Activated CD4-positive, alpha-beta T cell treated with anti-CD3 and anti-CD28 coated beads for 36 hours (primary cell): Measurements from ENCODE around the gene RPTOR. TPM values are rescaled to one million over a fixed set of nuclear protein-coding genes. Genes with fewer than 3 reads are reported as not detected.

Experiments
- ATAC-seq: fragments of 200-7000 bp; cut with Tn5 transposase; one replicate; pipeline ENCODE4 v1.10.0; 2021; ENCODE audit warnings: mild to moderate bottlenecking, moderate library complexity
- CTCF ChIA-PET: fragments of 350-600 bp; sonication (Branson Sonifier 250); formaldehyde crosslinking; loops from one replicate; lab custom pipeline; 2021; ENCODE audit warnings: antibody characterized with exemption; lab: Charles Lee
- POLR2A ChIA-PET: fragments of 350-600 bp; sonication (Branson Sonifier 250); formaldehyde crosslinking; loops from one replicate; lab custom pipeline; 2021; ENCODE audit warnings: antibody characterized with exemption, inconsistent platforms; lab: Charles Lee
- DNase-seq: peaks from one replicate; pipeline ENCODE4 v3.0.0-alpha.2; 2020
- H3K27ac Mint-ChIP-seq: one replicate; pipeline ENCODE4 v1.8.0; 2021; ENCODE audit warnings: mixed read lengths
- H3K27me3 Mint-ChIP-seq: one replicate; pipeline ENCODE4 v1.8.0; 2021; ENCODE audit warnings: mixed read lengths
- H3K36me3 Mint-ChIP-seq: one replicate; pipeline ENCODE4 v1.8.0; 2021; ENCODE audit warnings: low read depth, mixed read lengths
- H3K4me1 Mint-ChIP-seq: one replicate; pipeline ENCODE4 v1.8.0; 2021; ENCODE audit warnings: mixed read lengths
- H3K4me3 Mint-ChIP-seq: one replicate; pipeline ENCODE4 v1.8.0; 2021; ENCODE audit warnings: mild to moderate bottlenecking, moderate library complexity, mixed read lengths
- H3K9me3 Mint-ChIP-seq: one replicate; pipeline ENCODE4 v1.8.0; 2021; ENCODE audit warnings: low read depth, mixed read lengths
- intact Hi-C, 2 experiments: fragments of 100-400 bp; cut with DNase I in 1 of 2; cut with micrococcal nuclease in 1 of 2; formaldehyde crosslinking; loops; one replicate each; pipeline versions ENCODE4 v1.14.2 to v1.15.1; 2022 to 2024; cut with DNase I, micrococcal nuclease
- total RNA-seq, 2 experiments: library from RNA; stranded (reverse); gene quantifications; one replicate each; pipeline ENCODE4 v1.2.3, GENCODE V29; 2021

RPTOR gene
- total RNA-seq, 2 experiments from 2014 or later, result 48.6 to 58.1 TPM

GRCh38 chr17:80780381-80781198 lies 236.0 kb downstream of the RPTOR start:
- ChIA-PET POLR2A (interaction anchor here (0.5 kb wide), 1 partner anchor 13 kb away, joined by 3 read pairs; no protein-coding TSS in a partner anchor), CTCF (interaction anchor here (0.7 to 1.8 kb wide), 4 partner anchors 11 to 305 kb away, joined by 3 to 5 read pairs (median 4); no protein-coding TSS in a partner anchor)
- DNase-seq, result peak; percentile 60
- Mint-ChIP-seq H3K27ac (peak overlapping the region; percentile 95), H3K4me3 (peak overlapping the region; percentile 29), H3K4me1 (peaks cover 80% of the 10 kb centered on the region), H3K36me3 (peaks cover 39% of the 10 kb centered on the region), H3K27me3 (no peaks in the 10 kb centered on the region), H3K9me3 (no peaks in the 10 kb centered on the region)
- intact Hi-C loops, result loop anchor here (1.0 to 2.0 kb wide), 2 partner anchors 20 to 21 kb away; no protein-coding TSS in a partner anchor
- peak; percentile 49 for ATAC-seq

GRCh38 chr17:80781211-80781610 lies 236.6 kb downstream of the RPTOR start:
- Mint-ChIP-seq H3K4me1 (peaks cover 84% of the 10 kb centered on the region), H3K27me3 (no peaks in the 10 kb centered on the region), H3K4me3 (peak overlapping the region; percentile 29), H3K36me3 (peaks cover 43% of the 10 kb centered on the region), H3K9me3 (no peaks in the 10 kb centered on the region), H3K27ac (peak overlapping the region; percentile 95)
- ChIA-PET CTCF (interaction anchor here (0.7 to 1.8 kb wide), 4 partner anchors 10 to 306 kb away, joined by 3 to 5 read pairs (median 4); no protein-coding TSS in a partner anchor), POLR2A (interaction anchor here (0.5 kb wide), 1 partner anchor 14 kb away, joined by 3 read pairs; no protein-coding TSS in a partner anchor)
- intact Hi-C loops, result loop anchor here in 1 of 2 experiments (2.0 kb wide), 1 partner anchor 20 kb away; no protein-coding TSS in a partner anchor
- no peak for DNase-seq
- ATAC-seq, result no peak

- H3K36me3 Mint-ChIP-seq, result peaks cover 40% of the 10 kb centered on the region
Observed at GRCh38 chr17:80781807-80782277, 237.2 kb downstream of the RPTOR start.

GRCh38 chr17:80782536-80783427 lies 238.1 kb downstream of the RPTOR start:
- ATAC-seq (peak; percentile 63), DNase-seq (peak; percentile 57)
- Mint-ChIP-seq H3K4me1 (peaks cover 92% of the 10 kb centered on the region), H3K4me3 (peak overlapping the region; percentile 49), H3K27ac (peak overlapping the region; percentile 90), H3K36me3 (peaks cover 40% of the 10 kb centered on the region), H3K27me3 (no peaks in the 10 kb centered on the region), H3K9me3 (peaks cover 7% of the 10 kb centered on the region)
- CTCF ChIA-PET, result interaction anchor here (0.7 to 1.5 kb wide), 6 partner anchors 8 to 190 kb away, joined by 3 to 6 read pairs (median 4); no protein-coding TSS in a partner anchor
- POLR2A ChIA-PET, result interaction anchor here (0.7 kb wide), 1 partner anchor 8 kb away, joined by 3 read pairs; no protein-coding TSS in a partner anchor
- intact Hi-C loops, result loop anchor here in 1 of 2 experiments (1.0 kb wide), 1 partner anchor 9 kb away; no protein-coding TSS in a partner anchor

More at GRCh38 chr17:80781807-80782277, 237.2 kb downstream of the RPTOR start:
- H3K4me1 Mint-ChIP-seq, result peaks cover 85% of the 10 kb centered on the region
- DNase-seq (no peak), ATAC-seq (no peak)
- CTCF ChIA-PET, result interaction anchor here (0.6 to 1.8 kb wide), 5 partner anchors 9 to 199 kb away, joined by 4 to 6 read pairs (median 4); no protein-coding TSS in a partner anchor
- no peaks in the 10 kb centered on the region for H3K9me3 Mint-ChIP-seq
- no peaks in the 10 kb centered on the region for H3K27me3 Mint-ChIP-seq
- peak overlapping the region; percentile 95 for H3K27ac Mint-ChIP-seq
- POLR2A ChIA-PET, result no interaction called here
- no peak overlapping the region for H3K4me3 Mint-ChIP-seq
- intact Hi-C loops, result loop anchor here in 1 of 2 experiments (2.0 kb wide), 1 partner anchor 21 kb away; no protein-coding TSS in a partner anchor

- no peak for ATAC-seq
- DNase-seq, result no peak
Observed at GRCh38 chr17:80783486-80783885, 238.8 kb downstream of the RPTOR start.

GRCh38 chr17:80783971-80784370 lies 239.3 kb downstream of the RPTOR start:
- no peak for DNase-seq
- H3K4me1 Mint-ChIP-seq, result peaks cover 91% of the 10 kb centered on the region
- intact Hi-C loops, result loop anchor here in 1 of 2 experiments (1.0 kb wide), 1 partner anchor 7 kb away; no protein-coding TSS in a partner anchor
- H3K9me3 Mint-ChIP-seq, result peaks cover 11% of the 10 kb centered on the region
- CTCF ChIA-PET, result interaction anchor here (0.7 to 1.5 kb wide), 5 partner anchors 13 to 78 kb away, joined by 3 to 5 read pairs (median 3); no protein-coding TSS in a partner anchor
- H3K27ac Mint-ChIP-seq, result no peak overlapping the region
- no peak for ATAC-seq
- no peaks in the 10 kb centered on the region for H3K27me3 Mint-ChIP-seq
- peaks cover 37% of the 10 kb centered on the region for H3K36me3 Mint-ChIP-seq
- H3K4me3 Mint-ChIP-seq, result no peak overlapping the region
- POLR2A ChIA-PET, result interaction anchor here (0.9 kb wide), 1 partner anchor 21 kb away, joined by 5 read pairs; no protein-coding TSS in a partner anchor

More at GRCh38 chr17:80783486-80783885, 238.8 kb downstream of the RPTOR start:
- Mint-ChIP-seq H3K36me3 (peaks cover 39% of the 10 kb centered on the region), H3K27me3 (no peaks in the 10 kb centered on the region), H3K27ac (peak overlapping the region; percentile 90), H3K9me3 (peaks cover 11% of the 10 kb centered on the region), H3K4me1 (peaks cover 91% of the 10 kb centered on the region), H3K4me3 (no peak overlapping the region)
- POLR2A ChIA-PET, result no interaction called here
- CTCF ChIA-PET, result interaction anchor here (0.7 to 1.5 kb wide), 5 partner anchors 12 to 79 kb away, joined by 3 to 6 read pairs (median 4); no protein-coding TSS in a partner anchor
- intact Hi-C loops, result loop anchor here in 1 of 2 experiments (1.0 kb wide), 1 partner anchor 8 kb away; no protein-coding TSS in a partner anchor

GRCh38 chr17:80785477-80786178 lies 241.0 kb downstream of the RPTOR start:
- H3K36me3 Mint-ChIP-seq, result peaks cover 25% of the 10 kb centered on the region
- peaks cover 93% of the 10 kb centered on the region for H3K4me1 Mint-ChIP-seq
- H3K27me3 Mint-ChIP-seq, result no peaks in the 10 kb centered on the region
- intact Hi-C loops, result no loop called here
- POLR2A ChIA-PET, result no interaction called here
- H3K4me3 Mint-ChIP-seq, result peak overlapping the region; percentile 16
- H3K27ac Mint-ChIP-seq, result peak overlapping the region; percentile 90
- CTCF ChIA-PET, result interaction anchor here (0.8 to 1.3 kb wide), 3 partner anchors 12 to 41 kb away, joined by 3 to 4 read pairs (median 4); no protein-coding TSS in a partner anchor
- peaks cover 11% of the 10 kb centered on the region for H3K9me3 Mint-ChIP-seq
- ATAC-seq (peak; percentile 37), DNase-seq (peak; percentile 78)

GRCh38 chr17:80786470-80786869 lies 241.8 kb downstream of the RPTOR start:
- H3K27ac Mint-ChIP-seq, result no peak overlapping the region
- no peak overlapping the region for H3K4me3 Mint-ChIP-seq
- DNase-seq, result no peak
- peaks cover 93% of the 10 kb centered on the region for H3K4me1 Mint-ChIP-seq
- H3K9me3 Mint-ChIP-seq, result peaks cover 11% of the 10 kb centered on the region
- ATAC-seq, result no peak
- ChIA-PET POLR2A (no interaction called here), CTCF (interaction anchor here (1.0 kb wide), 1 partner anchor 33 kb away, joined by 4 read pairs; no protein-coding TSS in a partner anchor)
- intact Hi-C loops, result no loop called here
- peaks cover 24% of the 10 kb centered on the region for H3K36me3 Mint-ChIP-seq
- H3K27me3 Mint-ChIP-seq, result no peaks in the 10 kb centered on the region

- Mint-ChIP-seq H3K9me3 (peaks cover 11% of the 10 kb centered on the region), H3K36me3 (peaks cover 26% of the 10 kb centered on the region), H3K4me1 (peaks cover 93% of the 10 kb centered on the region), H3K4me3 (no peak overlapping the region), H3K27ac (no peak overlapping the region), H3K27me3 (no peaks in the 10 kb centered on the region)
- DNase-seq, result no peak
- ChIA-PET POLR2A (no interaction called here), CTCF (interaction anchor here (1.4 kb wide), 1 partner anchor 12 kb away, joined by 4 read pairs; no protein-coding TSS in a partner anchor)
- intact Hi-C loops, result no loop called here
- ATAC-seq, result no peak
Observed at GRCh38 chr17:80786887-80787286, 242.2 kb downstream of the RPTOR start.
